HL-60 (cell line): ENCODE results near the gene SLC12A1.

ENCODE experiments used
- DNase-seq, 2 experiments: peaks; one replicate each; pipeline ENCODE4 v3.0.0-alpha.2; 2010 to 2020; ENCODE audit warnings: low read depth in 1 of 2, low spot score in 1 of 2
- H3K27ac ChIP-seq: fragments of 250-450 bp; sonication (Bioruptor Pico); replicated peaks from 2 replicates; pipeline ENCODE4 v1.5.1; 2020; ENCODE audit warnings: mild to moderate bottlenecking, moderate library complexity
- H3K27me3 ChIP-seq: fragments of 250-450 bp; sonication (Bioruptor Pico); 2 replicates; pipeline ENCODE4 v1.5.1; 2021; ENCODE audit warnings: mild to moderate bottlenecking, moderate library complexity; ENCODE audit not compliant: insufficient read depth, poor library complexity, severe bottlenecking
- H3K4me3 ChIP-seq: replicated peaks from 2 replicates; pipeline ENCODE4 v1.5.1; 2011; ENCODE audit warnings: mild to moderate bottlenecking, control low read depth, low read length; ENCODE audit not compliant: insufficient read depth
- CTCF ChIP-seq: IDR thresholded peaks from one replicate; pipeline ENCODE4 v1.5.1; 2011; ENCODE audit warnings: low read length, control low read depth, inconsistent platforms; ENCODE audit not compliant: insufficient read depth
- GABPA ChIP-seq: IDR thresholded peaks from 2 replicates; pipeline ENCODE4 v1.6.1; 2012; ENCODE audit warnings: low read depth
- POLR2AphosphoS5 ChIP-seq: IDR thresholded peaks from 2 replicates; pipeline ENCODE4 v1.6.1; 2012; ENCODE audit warnings: low read depth
- REST ChIP-seq: IDR thresholded peaks from 2 replicates; pipeline ENCODE4 v1.6.1; 2012; ENCODE audit warnings: low read depth; ENCODE audit not compliant: insufficient replicate concordance
- SPI1 ChIP-seq: IDR thresholded peaks from 2 replicates; pipeline ENCODE4 v1.6.1; 2012; ENCODE audit warnings: low read depth, mild to moderate bottlenecking, borderline replicate concordance

Gene SLC12A1

GRCh38 chr15:48300038-48300437 is 93.9 kb downstream of the SLC12A1 start:
- Histone ChIP-seq H3K4me3 (no peak overlapping the region), H3K27ac (no peak overlapping the region)
- TF ChIP-seq GABPA (no peak), SPI1 (no peak), POLR2AphosphoS5 (no peak), REST (no peak), CTCF (no peak)

GRCh38 chr15:48304398-48304797 is 98.3 kb downstream of the SLC12A1 start:
- no peak overlapping the region for H3K27ac ChIP-seq

More at GRCh38 chr15:48300038-48300437, 93.9 kb downstream of the SLC12A1 start:
- H3K27me3 ChIP-seq = no peaks in the 10 kb centered on the region
- no peak for DNase-seq

GRCh38 chr15:48306639-48307038 is 100.5 kb downstream of the SLC12A1 start:
- TF ChIP-seq GABPA (no peak), REST (no peak), CTCF (no peak), POLR2AphosphoS5 (no peak), SPI1 (no peak)
- no peaks in the 10 kb centered on the region for H3K27me3 ChIP-seq
- no peak for DNase-seq

More at GRCh38 chr15:48304398-48304797, 98.3 kb downstream of the SLC12A1 start:
- Histone ChIP-seq H3K27me3 (no peaks in the 10 kb centered on the region), H3K4me3 (no peak overlapping the region)
- TF ChIP-seq POLR2AphosphoS5 = no peak
- TF ChIP-seq CTCF = no peak
- no peak for TF ChIP-seq GABPA
- no peak for TF ChIP-seq SPI1
- no peak for TF ChIP-seq REST
- DNase-seq = no peak

More at GRCh38 chr15:48306639-48307038, 100.5 kb downstream of the SLC12A1 start:
- H3K27ac ChIP-seq = no peak overlapping the region
- H3K4me3 ChIP-seq = no peak overlapping the region
